Measurements from ENCODE around the gene NR1H2. TPM values are rescaled to one million over a fixed set of nuclear protein-coding genes. Genes with fewer than 3 reads are reported as not detected.
"Not testable (repeated sequence)": the region's sequence is repeated elsewhere in the genome, so short reads cannot be mapped to it uniquely, and the experiment has no call there.

Gene NR1H2
- total RNA-seq, 1 experiment from 2014 or later: 38.3 TPM

GRCh38 chr19:50329146-50329925 lies 46.9 kb upstream of the NR1H2 start, which contains the start of gene KCNC3:
Gene KCNC3 (minus strand): TSS chr19:50329377. CDS start chr19:50329082, 295 bp downstream.
- no TSS peak for BruUV-seq (replicated peaks)
- Mint-ChIP-seq H3K4me1 (ENCODE audit: low read depth, unreplicated experiment) (peaks cover 49% of the 10 kb centered on the region), H3K36me3 (ENCODE audit: insufficient read depth, unreplicated experiment) (peaks cover 72% of the 10 kb centered on the region), H3K27ac (ENCODE audit: unreplicated experiment) (peak within 1 kb of the TSS; percentile 100), H3K4me3 (ENCODE audit: unreplicated experiment) (peak within 1 kb of the TSS; percentile 99), H3K27me3 (ENCODE audit: insufficient read depth, unreplicated experiment) (peaks cover 10% of the 10 kb centered on the region), H3K9me3 (ENCODE audit: unreplicated experiment) (peaks cover 16% of the 10 kb centered on the region)
- peak; percentile 99 to 100 for DNase-seq
- Histone ChIP-seq H3K36me3 (ENCODE audit: control insufficient read depth, insufficient read depth, low read length) (no peaks in the 10 kb centered on the region), H3K9me3 (no peaks in the 10 kb centered on the region), H3K27me3 (replicated peaks; ENCODE audit: control insufficient read depth, insufficient read depth, low read length) (no peaks in the 10 kb centered on the region), H3K4me1 (peaks cover 35% of the 10 kb centered on the region), H3K4me3 (ENCODE audit: low read depth, low read length) (peak within 1 kb of the TSS; percentile 68)
- no peak for TF ChIP-seq CTCF (IDR thresholded peaks at IDR 0.05; ENCODE audit: insufficient read depth in 1 of 2, low read depth in 1 of 2, low read length in 1 of 2, severe bottlenecking in 1 of 2, unreplicated experiment in 1 of 2)
- ChIA-PET POLR2A (interaction anchor here (0.6 to 1.4 kb wide), 14 partner anchors 9 to 689 kb away, joined by 3 to 13 read pairs (median 4); partner anchors contain the start of genes AKT1S1, AP2A1, JOSD2 and NUP62), CTCF (interaction anchor here (0.6 to 2.1 kb wide), 24 partner anchors 13 to 1995 kb away, joined by 3 to 23 read pairs (median 4); partner anchors contain the start of gene MYH14)
- intact Hi-C loops (cut with micrococcal nuclease; ENCODE audit: unreplicated experiment): no loop called here

- H3K9me3 ChIP-seq; intact Hi-C loops (cut with micrococcal nuclease; ENCODE audit: unreplicated experiment); H3K4me3 ChIP-seq (ENCODE audit: low read depth, low read length); H3K36me3 ChIP-seq (ENCODE audit: control insufficient read depth, insufficient read depth, low read length); DNase-seq; BruUV-seq (replicated peaks); H3K27me3 ChIP-seq (replicated peaks; ENCODE audit: control insufficient read depth, insufficient read depth, low read length); H3K27me3 Mint-ChIP-seq (ENCODE audit: insufficient read depth, unreplicated experiment): not testable (repeated sequence)
- Mint-ChIP-seq H3K36me3 (ENCODE audit: insufficient read depth, unreplicated experiment) (peaks cover 70% of the 10 kb centered on the region), H3K27ac (ENCODE audit: unreplicated experiment) (peak overlapping the region; percentile 100), H3K4me3 (ENCODE audit: unreplicated experiment) (peak overlapping the region; percentile 99), H3K4me1 (ENCODE audit: low read depth, unreplicated experiment) (peaks cover 51% of the 10 kb centered on the region), H3K9me3 (ENCODE audit: unreplicated experiment) (peaks cover 16% of the 10 kb centered on the region)
- peaks cover 35% of the 10 kb centered on the region for H3K4me1 ChIP-seq
- ChIA-PET CTCF (interaction anchor here (0.6 to 2.1 kb wide), 3 partner anchors 14 to 395 kb away, joined by 4 to 23 read pairs (median 9); no protein-coding TSS in a partner anchor), POLR2A (interaction anchor here (1.0 to 1.4 kb wide), 2 partner anchors 125 to 453 kb away, joined by 3 to 4 read pairs; partner anchors contain the start of genes AKT1S1 and TBC1D17)
These were observed 46.3 kb upstream of the NR1H2 start for GRCh38 chr19:50329926-50330294.

- no peak for TF ChIP-seq CTCF (IDR thresholded peaks at IDR 0.05; ENCODE audit: insufficient read depth in 1 of 2, low read depth in 1 of 2, low read length in 1 of 2, severe bottlenecking in 1 of 2, unreplicated experiment in 1 of 2)
- Histone ChIP-seq H3K27me3 (replicated peaks; ENCODE audit: control insufficient read depth, insufficient read depth, low read length) (no peaks in the 10 kb centered on the region), H3K9me3 (no peaks in the 10 kb centered on the region), H3K4me1 (peaks cover 30% of the 10 kb centered on the region), H3K4me3 (ENCODE audit: low read depth, low read length) (peak overlapping the region; percentile 18), H3K36me3 (ENCODE audit: control insufficient read depth, insufficient read depth, low read length) (no peaks in the 10 kb centered on the region)
- peaks cover 16% of the 10 kb centered on the region for H3K9me3 Mint-ChIP-seq (ENCODE audit: unreplicated experiment)
- H3K4me1 Mint-ChIP-seq (ENCODE audit: low read depth, unreplicated experiment): peaks cover 57% of the 10 kb centered on the region
- no TSS peak for BruUV-seq (replicated peaks)
- intact Hi-C loops (cut with micrococcal nuclease; ENCODE audit: unreplicated experiment): no loop called here
- ChIA-PET POLR2A (no interaction called here), CTCF (no interaction called here)
- H3K4me3 Mint-ChIP-seq (ENCODE audit: unreplicated experiment): peak overlapping the region; percentile 99
- peaks cover 64% of the 10 kb centered on the region for H3K36me3 Mint-ChIP-seq (ENCODE audit: insufficient read depth, unreplicated experiment)
- peak; percentile 79 to 84 for DNase-seq
- H3K27ac Mint-ChIP-seq (ENCODE audit: unreplicated experiment): peak overlapping the region; percentile 100
- H3K27me3 Mint-ChIP-seq (ENCODE audit: insufficient read depth, unreplicated experiment): peaks cover 10% of the 10 kb centered on the region
These were observed 45.7 kb upstream of the NR1H2 start for GRCh38 chr19:50330365-50331078.

All from Caco-2 (cell line).